ENCODE results near the gene MYO9B.
A peak's percentile ranks its signal among the peaks of the same experiment; 100 is the strongest.

MYO9B gene

GRCh38 chr19:17245535-17245984, 170.0 kb downstream of the MYO9B start, which contains the start of gene NR2F6:
NR2F6 (minus strand) TSS chr19:17245919; CDS start chr19:17245220, 699 bp downstream.
- peak within 1 kb of the TSS; percentile 81 to 86 for H3K4me3 ChIP-seq (ENCODE audit: low read length in 2 of 2)
- H3K9me3 ChIP-seq (ENCODE audit: control insufficient read depth in 2 of 2, low read length in 2 of 2): no peaks in the 10 kb centered on the region
- peak within 1 kb of the TSS; percentile 94 to 95 for H3K27ac ChIP-seq (ENCODE audit: low read depth in 2 of 2, low read length in 2 of 2)
- peaks cover 49 to 52% of the 10 kb centered on the region in 2 donors for H3K4me1 ChIP-seq (ENCODE audit: control insufficient read depth in 2 of 2, insufficient read depth in 2 of 2, low read length in 2 of 2)
- H3K36me3 ChIP-seq (ENCODE audit: control insufficient read depth in 2 of 2, insufficient read depth in 2 of 2, low read length in 2 of 2): peaks cover 0 to 2% of the 10 kb centered on the region in 2 donors
- H3K9ac ChIP-seq (ENCODE audit: low read depth in 1 of 2, low read length in 2 of 2): peak within 1 kb of the TSS; percentile 81 to 92
- H3K27me3 ChIP-seq (ENCODE audit: control insufficient read depth in 2 of 2, insufficient read depth in 2 of 2, low read length in 2 of 2): no peaks in the 10 kb centered on the region

DNA sequence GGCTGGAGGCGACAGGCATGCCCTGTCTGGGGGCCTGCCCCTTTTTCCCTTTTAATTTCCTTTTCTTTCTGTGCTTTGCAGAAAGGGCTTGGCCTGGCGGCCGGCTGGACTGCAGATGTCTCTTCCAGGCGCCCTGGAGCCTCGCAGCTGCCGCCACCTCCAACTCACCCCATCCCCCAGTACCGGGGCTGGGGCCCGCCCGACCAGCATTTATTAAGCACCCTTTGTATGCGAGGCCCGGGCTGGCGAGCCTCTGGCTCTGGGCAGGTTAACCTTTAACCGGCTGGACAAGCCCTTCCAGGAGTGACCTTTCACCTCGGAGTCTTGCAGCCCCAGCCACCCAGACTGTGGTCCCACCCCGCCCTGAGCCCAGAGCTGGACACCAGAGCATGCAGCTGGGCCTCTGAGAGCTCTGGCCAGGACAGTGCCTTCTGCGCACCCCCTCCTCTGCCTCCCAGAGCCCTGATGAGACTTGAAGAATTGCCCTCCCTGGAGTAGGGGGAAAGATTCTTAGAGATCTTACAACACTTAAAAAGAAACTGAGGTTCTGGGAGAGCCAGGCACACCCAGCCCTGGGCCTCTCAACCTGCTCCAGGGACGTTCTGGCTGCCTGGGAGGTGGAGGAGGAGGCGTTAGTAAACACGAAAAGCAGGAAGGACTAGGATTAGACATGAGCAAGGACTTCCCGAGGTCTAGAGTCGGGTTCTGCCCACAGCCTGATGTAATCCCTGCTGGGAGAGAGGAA, 171.3 kb downstream of the MYO9B start:
- H3K27me3 ChIP-seq (ENCODE audit: control insufficient read depth in 2 of 2, insufficient read depth in 2 of 2, low read length in 2 of 2): no peaks in the 10 kb centered on the region
- peak overlapping the region; percentile 67 to 72 for H3K4me3 ChIP-seq (ENCODE audit: low read length in 2 of 2)
- H3K27ac ChIP-seq (ENCODE audit: low read depth in 2 of 2, low read length in 2 of 2): peak overlapping the region; percentile 94 to 95

GRCh38 chr19:17248011-17248776, 172.6 kb downstream of the MYO9B start:
- Histone ChIP-seq H3K4me3 (ENCODE audit: low read length in 2 of 2) (no peak overlapping the region), H3K9me3 (ENCODE audit: control insufficient read depth in 2 of 2, low read length in 2 of 2) (no peaks in the 10 kb centered on the region), H3K9ac (ENCODE audit: low read depth in 1 of 2, low read length in 2 of 2) (peak overlapping the region; percentile 37 to 63), H3K27me3 (ENCODE audit: control insufficient read depth in 2 of 2, insufficient read depth in 2 of 2, low read length in 2 of 2) (no peaks in the 10 kb centered on the region), H3K36me3 (ENCODE audit: control insufficient read depth in 2 of 2, insufficient read depth in 2 of 2, low read length in 2 of 2) (no peaks in the 10 kb centered on the region), H3K4me1 (ENCODE audit: control insufficient read depth in 2 of 2, insufficient read depth in 2 of 2, low read length in 2 of 2) (peaks cover 29 to 30% of the 10 kb centered on the region in 2 donors), H3K27ac (ENCODE audit: low read depth in 2 of 2, low read length in 2 of 2) (peak overlapping the region; percentile 82 to 95)

More for the DNA sequence above, 171.3 kb downstream of the MYO9B start:
- Histone ChIP-seq H3K36me3 (ENCODE audit: control insufficient read depth in 2 of 2, insufficient read depth in 2 of 2, low read length in 2 of 2) (no peaks in the 10 kb centered on the region), H3K4me1 (ENCODE audit: control insufficient read depth in 2 of 2, insufficient read depth in 2 of 2, low read length in 2 of 2) (peaks cover 40 to 42% of the 10 kb centered on the region in 2 donors), H3K9ac (ENCODE audit: low read depth in 1 of 2, low read length in 2 of 2) (peak overlapping the region; percentile 47 to 77), H3K9me3 (ENCODE audit: control insufficient read depth in 2 of 2, low read length in 2 of 2) (no peaks in the 10 kb centered on the region)

DNA sequence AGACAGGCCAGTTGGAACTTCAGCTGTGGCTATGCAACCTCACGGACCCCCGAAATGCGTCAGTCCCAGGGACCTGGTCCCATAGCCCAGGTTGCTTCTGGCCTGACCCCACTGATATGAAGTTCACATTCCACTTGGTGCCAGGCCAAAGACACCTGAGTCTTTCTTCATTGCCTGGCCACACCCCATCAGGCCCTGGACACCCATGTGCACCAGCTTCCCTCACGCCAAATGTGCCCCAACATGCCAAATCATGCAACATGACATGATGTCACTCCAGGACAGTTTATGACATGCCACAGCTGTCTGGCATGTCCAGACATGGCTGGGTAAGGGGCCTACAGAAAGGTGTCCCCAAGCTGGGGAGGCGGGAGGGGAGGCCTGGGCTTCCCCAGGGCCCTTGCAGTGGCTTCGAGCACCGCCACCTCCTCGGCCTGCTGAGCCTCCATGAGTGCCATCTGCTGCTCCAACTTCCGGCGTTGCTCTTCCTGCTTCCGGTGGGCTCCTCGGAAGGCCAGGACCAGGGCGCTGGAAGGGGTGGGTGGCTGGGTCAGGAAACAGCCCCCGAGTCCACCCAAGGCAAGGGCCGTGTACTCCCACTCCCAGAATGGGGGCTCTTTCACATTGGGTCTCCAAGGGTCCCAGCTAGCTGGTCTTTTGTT, 174.4 kb downstream of the MYO9B start:
- no peak overlapping the region for H3K27ac ChIP-seq (ENCODE audit: low read depth in 2 of 2, low read length in 2 of 2)
- H3K4me3 ChIP-seq (ENCODE audit: low read length in 2 of 2): no peak overlapping the region
- no peak overlapping the region for H3K9ac ChIP-seq (ENCODE audit: low read depth in 1 of 2, low read length in 2 of 2)
- peaks cover 26 to 30% of the 10 kb centered on the region in 2 donors for H3K4me1 ChIP-seq (ENCODE audit: control insufficient read depth in 2 of 2, insufficient read depth in 2 of 2, low read length in 2 of 2)
- H3K27me3 ChIP-seq (ENCODE audit: control insufficient read depth in 2 of 2, insufficient read depth in 2 of 2, low read length in 2 of 2): no peaks in the 10 kb centered on the region
- H3K9me3 ChIP-seq (ENCODE audit: control insufficient read depth in 2 of 2, low read length in 2 of 2): no peaks in the 10 kb centered on the region
- no peaks in the 10 kb centered on the region for H3K36me3 ChIP-seq (ENCODE audit: control insufficient read depth in 2 of 2, insufficient read depth in 2 of 2, low read length in 2 of 2)

DNA sequence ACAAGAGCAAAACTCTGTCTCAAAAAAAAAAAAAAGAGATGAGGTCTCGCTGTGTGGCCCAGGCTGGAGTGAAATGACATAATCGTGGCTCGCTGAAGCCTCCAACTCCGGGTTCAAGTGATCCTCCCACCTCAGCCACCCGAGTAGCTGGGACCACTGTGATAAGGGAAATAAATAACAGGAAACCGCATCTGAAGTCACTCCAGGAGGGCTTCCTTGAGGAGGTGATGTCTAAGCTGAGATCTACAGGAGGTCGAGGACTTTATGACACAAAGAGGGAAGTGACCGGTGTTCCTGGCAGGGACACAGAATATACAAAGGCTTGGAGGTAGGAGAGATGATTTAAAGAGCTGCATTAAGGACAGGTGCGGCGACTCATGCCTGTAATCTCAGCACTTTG, 179.1 kb downstream of the MYO9B start:
- no peaks in the 10 kb centered on the region for H3K27me3 ChIP-seq (ENCODE audit: control insufficient read depth in 2 of 2, insufficient read depth in 2 of 2, low read length in 2 of 2)
- H3K36me3 ChIP-seq (ENCODE audit: control insufficient read depth in 2 of 2, insufficient read depth in 2 of 2, low read length in 2 of 2): no peaks in the 10 kb centered on the region
- no peak overlapping the region for H3K27ac ChIP-seq (ENCODE audit: low read depth in 2 of 2, low read length in 2 of 2)
- H3K9ac ChIP-seq (ENCODE audit: low read depth in 1 of 2, low read length in 2 of 2): no peak overlapping the region
- no peak overlapping the region for H3K4me3 ChIP-seq (ENCODE audit: low read length in 2 of 2)
- H3K9me3 ChIP-seq (ENCODE audit: control insufficient read depth in 2 of 2, low read length in 2 of 2): no peaks in the 10 kb centered on the region
- no peaks in the 10 kb centered on the region for H3K4me1 ChIP-seq (ENCODE audit: control insufficient read depth in 2 of 2, insufficient read depth in 2 of 2, low read length in 2 of 2)

- Histone ChIP-seq H3K9me3 (ENCODE audit: control insufficient read depth in 2 of 2, low read length in 2 of 2) (no peaks in the 10 kb centered on the region), H3K9ac (ENCODE audit: low read depth in 1 of 2, low read length in 2 of 2) (no peak overlapping the region), H3K36me3 (ENCODE audit: control insufficient read depth in 2 of 2, insufficient read depth in 2 of 2, low read length in 2 of 2) (no peaks in the 10 kb centered on the region), H3K27ac (ENCODE audit: low read depth in 2 of 2, low read length in 2 of 2) (no peak overlapping the region), H3K27me3 (ENCODE audit: control insufficient read depth in 2 of 2, insufficient read depth in 2 of 2, low read length in 2 of 2) (no peaks in the 10 kb centered on the region), H3K4me1 (ENCODE audit: control insufficient read depth in 2 of 2, insufficient read depth in 2 of 2, low read length in 2 of 2) (no peaks in the 10 kb centered on the region), H3K4me3 (ENCODE audit: low read length in 2 of 2) (no peak overlapping the region)
Measured at GRCh38 chr19:17255150-17255621, 179.6 kb downstream of the MYO9B start.

DNA sequence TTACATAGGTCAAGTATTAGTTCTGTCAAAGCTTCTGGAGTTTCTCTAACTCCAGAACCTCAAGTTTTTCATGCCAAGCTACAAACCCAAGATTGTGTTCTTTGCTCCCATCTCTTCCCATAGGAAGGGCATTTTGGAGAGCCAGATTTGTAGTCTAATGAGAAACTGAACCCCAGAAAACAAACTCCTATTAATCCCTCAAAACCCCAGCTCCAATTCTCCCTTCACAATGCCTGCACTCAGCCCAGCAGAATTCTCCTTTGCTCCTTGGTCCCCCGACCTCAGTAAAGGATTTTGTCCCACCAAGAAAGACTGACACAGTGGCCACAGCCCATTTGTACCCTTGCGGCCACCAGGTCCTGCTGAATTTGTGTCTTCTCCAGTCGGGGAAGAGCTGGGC, 180.6 kb downstream of the MYO9B start:
- H3K27me3 ChIP-seq (ENCODE audit: control insufficient read depth in 2 of 2, insufficient read depth in 2 of 2, low read length in 2 of 2): no peaks in the 10 kb centered on the region
- no peak overlapping the region for H3K4me3 ChIP-seq (ENCODE audit: low read length in 2 of 2)
- H3K9me3 ChIP-seq (ENCODE audit: control insufficient read depth in 2 of 2, low read length in 2 of 2): no peaks in the 10 kb centered on the region
- H3K4me1 ChIP-seq (ENCODE audit: control insufficient read depth in 2 of 2, insufficient read depth in 2 of 2, low read length in 2 of 2): peaks cover 0 to 2% of the 10 kb centered on the region in 2 donors
- H3K36me3 ChIP-seq (ENCODE audit: control insufficient read depth in 2 of 2, insufficient read depth in 2 of 2, low read length in 2 of 2): no peaks in the 10 kb centered on the region
- no peak overlapping the region for H3K27ac ChIP-seq (ENCODE audit: low read depth in 2 of 2, low read length in 2 of 2)
- no peak overlapping the region for H3K9ac ChIP-seq (ENCODE audit: low read depth in 1 of 2, low read length in 2 of 2)

DNA sequence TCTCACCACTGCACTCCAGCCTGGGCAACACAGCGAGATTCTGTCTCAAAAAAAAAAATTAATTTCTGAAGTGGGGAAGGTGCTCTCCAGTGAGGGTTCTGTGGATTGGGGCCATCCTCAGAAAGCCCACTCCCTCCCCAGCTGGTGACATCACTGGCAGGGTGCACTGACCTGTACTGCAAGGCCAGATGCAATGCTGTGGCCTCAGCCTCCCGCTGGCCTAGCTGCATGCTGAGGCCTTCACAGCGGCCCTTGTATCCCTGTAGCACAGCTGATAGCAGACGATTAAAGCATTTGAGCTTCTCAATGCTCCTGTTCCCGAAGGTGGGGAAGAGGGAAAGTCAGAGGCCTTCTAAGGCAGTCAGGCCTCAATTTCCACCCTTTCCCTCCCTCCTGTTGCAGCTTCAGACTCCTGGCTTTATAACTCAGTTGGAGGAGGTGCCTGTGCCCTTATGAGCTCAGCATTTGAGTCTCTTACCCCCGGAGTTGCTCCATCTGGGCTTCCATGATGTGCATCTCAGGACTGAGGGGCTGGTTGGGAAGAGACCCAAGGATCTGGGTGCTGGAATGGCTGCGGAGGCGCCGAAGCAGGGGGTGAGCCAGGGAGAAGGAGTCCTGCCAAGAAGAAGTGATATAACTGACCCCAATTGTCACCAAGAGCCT, 183.7 kb downstream of the MYO9B start:
- H3K36me3 ChIP-seq (ENCODE audit: control insufficient read depth in 2 of 2, insufficient read depth in 2 of 2, low read length in 2 of 2): no peaks in the 10 kb centered on the region
- H3K4me3 ChIP-seq (ENCODE audit: low read length in 2 of 2): no peak overlapping the region
- H3K9ac ChIP-seq (ENCODE audit: low read depth in 1 of 2, low read length in 2 of 2): no peak overlapping the region
- H3K9me3 ChIP-seq (ENCODE audit: control insufficient read depth in 2 of 2, low read length in 2 of 2): no peaks in the 10 kb centered on the region
- peaks cover 0 to 2% of the 10 kb centered on the region in 2 donors for H3K4me1 ChIP-seq (ENCODE audit: control insufficient read depth in 2 of 2, insufficient read depth in 2 of 2, low read length in 2 of 2)
- H3K27me3 ChIP-seq (ENCODE audit: control insufficient read depth in 2 of 2, insufficient read depth in 2 of 2, low read length in 2 of 2): no peaks in the 10 kb centered on the region
- no peak overlapping the region for H3K27ac ChIP-seq (ENCODE audit: low read depth in 2 of 2, low read length in 2 of 2)

- Histone ChIP-seq H3K4me1 (ENCODE audit: control insufficient read depth in 2 of 2, insufficient read depth in 2 of 2, low read length in 2 of 2) (peaks cover 0 to 2% of the 10 kb centered on the region in 2 donors), H3K9me3 (ENCODE audit: control insufficient read depth in 2 of 2, low read length in 2 of 2) (no peaks in the 10 kb centered on the region), H3K27me3 (ENCODE audit: control insufficient read depth in 2 of 2, insufficient read depth in 2 of 2, low read length in 2 of 2) (no peaks in the 10 kb centered on the region)
Measured at GRCh38 chr19:17259934-17260333, 184.4 kb downstream of the MYO9B start.

More at GRCh38 chr19:17259934-17260333, 184.4 kb downstream of the MYO9B start:
- Histone ChIP-seq H3K4me3 (ENCODE audit: low read length in 2 of 2) (no peak overlapping the region), H3K36me3 (ENCODE audit: control insufficient read depth in 2 of 2, insufficient read depth in 2 of 2, low read length in 2 of 2) (no peaks in the 10 kb centered on the region), H3K27ac (ENCODE audit: low read depth in 2 of 2, low read length in 2 of 2) (no peak overlapping the region), H3K9ac (ENCODE audit: low read depth in 1 of 2, low read length in 2 of 2) (no peak overlapping the region)
